Keratinocyte (primary cell): Measurements from ENCODE around the gene CHCHD6.

Source experiments
- EZH2 ChIP-seq: IDR thresholded peaks from one replicate; pipeline ENCODE4 v1.6.1; 2012; ENCODE audit warnings: inconsistent platforms, mild to moderate bottlenecking, low read length, moderate library complexity
- TF ChIP-seq, protein P1 (sequence below), 3 experiments: IDR thresholded peaks in 1 of 3; conservative IDR thresholded peaks in 1 of 3; optimal IDR thresholded peaks in 1 of 3; 2 replicates in 2 of 3; 3 replicates in 1 of 3; pipeline versions ENCODE3 to v1.5.1; 2011; ENCODE audit warnings: low read length in 3 of 3, mild to moderate bottlenecking in 3 of 3, moderate library complexity in 2 of 3, control low read depth in 1 of 3, inconsistent platforms in 1 of 3; ENCODE audit not compliant: insufficient read depth in 2 of 3; ENCODE audit errors: extremely low read depth in 1 of 3

DNA sequence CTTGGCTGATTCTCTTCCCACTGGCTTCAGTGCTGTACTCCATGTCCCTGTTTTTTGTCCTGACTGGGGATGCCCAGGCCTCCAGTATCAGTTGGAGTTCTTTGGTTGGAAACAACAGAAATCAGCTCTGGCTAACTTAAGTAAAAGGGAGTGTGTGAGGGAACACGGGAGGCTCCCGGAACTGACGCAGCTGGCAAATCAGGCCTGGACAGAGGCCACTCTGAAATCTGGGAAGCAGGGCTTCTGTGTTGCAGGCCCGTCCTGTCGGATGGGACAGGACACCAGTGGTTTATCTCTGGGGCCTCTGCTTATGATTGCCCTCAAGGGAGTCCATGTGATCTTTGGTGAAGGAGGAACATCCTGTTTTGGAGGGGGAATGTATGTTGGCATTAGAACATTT is 124.3 kb downstream of the CHCHD6 start:
- TF ChIP-seq, protein P1, sequence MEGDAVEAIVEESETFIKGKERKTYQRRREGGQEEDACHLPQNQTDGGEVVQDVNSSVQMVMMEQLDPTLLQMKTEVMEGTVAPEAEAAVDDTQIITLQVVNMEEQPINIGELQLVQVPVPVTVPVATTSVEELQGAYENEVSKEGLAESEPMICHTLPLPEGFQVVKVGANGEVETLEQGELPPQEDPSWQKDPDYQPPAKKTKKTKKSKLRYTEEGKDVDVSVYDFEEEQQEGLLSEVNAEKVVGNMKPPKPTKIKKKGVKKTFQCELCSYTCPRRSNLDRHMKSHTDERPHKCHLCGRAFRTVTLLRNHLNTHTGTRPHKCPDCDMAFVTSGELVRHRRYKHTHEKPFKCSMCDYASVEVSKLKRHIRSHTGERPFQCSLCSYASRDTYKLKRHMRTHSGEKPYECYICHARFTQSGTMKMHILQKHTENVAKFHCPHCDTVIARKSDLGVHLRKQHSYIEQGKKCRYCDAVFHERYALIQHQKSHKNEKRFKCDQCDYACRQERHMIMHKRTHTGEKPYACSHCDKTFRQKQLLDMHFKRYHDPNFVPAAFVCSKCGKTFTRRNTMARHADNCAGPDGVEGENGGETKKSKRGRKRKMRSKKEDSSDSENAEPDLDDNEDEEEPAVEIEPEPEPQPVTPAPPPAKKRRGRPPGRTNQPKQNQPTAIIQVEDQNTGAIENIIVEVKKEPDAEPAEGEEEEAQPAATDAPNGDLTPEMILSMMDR (optimal IDR thresholded peaks at IDR 0.05 in 1 of 3, IDR thresholded peaks at IDR 0.05 in 1 of 3, conservative IDR thresholded peaks at IDR 0.05 in 1 of 3; ENCODE audit: extremely low read depth in 1 of 3, insufficient read depth in 2 of 3, low read length in 3 of 3) = no peak
- TF ChIP-seq EZH2 = no peak
